NCI-H345 (cell line): ENCODE measurements around the gene ZNFX1.
A peak's percentile ranks its signal among the peaks of the same experiment; 100 is the strongest.
"Not testable (repeated sequence)": the region's sequence is repeated elsewhere in the genome, so short reads cannot be mapped to it uniquely, and the experiment has no call there.

Source experiments
- DNase-seq: peaks from one replicate; lab custom pipeline; 2025; lab: John Stamatoyannopoulos, UW

ZNFX1 gene

DNA sequence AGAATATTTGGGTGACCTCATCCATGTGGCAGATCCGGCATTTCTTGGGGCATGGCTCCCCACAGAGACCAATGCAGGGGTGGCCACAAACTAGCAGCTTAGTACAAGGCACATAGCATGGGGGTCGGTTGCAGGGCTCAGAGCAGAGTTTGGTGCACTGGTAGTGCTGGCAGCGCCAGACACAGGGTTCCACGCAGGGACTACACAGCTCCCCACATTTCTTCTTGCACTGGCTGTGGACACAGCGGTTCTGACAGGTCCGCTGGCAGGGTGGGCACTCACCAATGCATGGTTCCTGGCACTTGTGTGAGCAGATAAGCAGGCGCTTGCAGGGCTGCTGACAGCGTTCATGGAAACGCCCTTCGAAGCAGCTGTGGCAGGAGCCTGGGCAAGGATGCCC, 29.6 kb downstream of the ZNFX1 start:
- no peak for DNase-seq

DNA sequence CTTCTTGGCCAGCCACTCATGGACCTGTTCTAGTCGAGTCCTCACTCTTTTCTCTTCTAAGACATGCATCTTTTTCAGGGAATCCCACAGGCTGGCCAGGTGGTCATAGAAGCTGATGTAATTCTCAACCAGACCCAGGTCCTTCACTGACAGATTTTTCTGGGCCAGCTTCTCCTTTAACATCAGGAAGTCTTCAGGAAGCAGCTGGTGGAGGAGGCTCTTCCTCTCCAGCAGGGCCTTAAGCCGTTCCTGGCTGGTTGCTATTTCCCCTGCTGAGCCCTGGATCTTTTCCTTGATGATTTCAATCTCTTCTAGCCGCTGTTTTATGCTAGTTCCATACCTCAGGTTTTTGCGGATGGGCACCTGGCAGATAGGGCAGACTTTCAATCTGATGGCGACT, 30.1 kb downstream of the ZNFX1 start:
- DNase-seq, result no peak

DNA sequence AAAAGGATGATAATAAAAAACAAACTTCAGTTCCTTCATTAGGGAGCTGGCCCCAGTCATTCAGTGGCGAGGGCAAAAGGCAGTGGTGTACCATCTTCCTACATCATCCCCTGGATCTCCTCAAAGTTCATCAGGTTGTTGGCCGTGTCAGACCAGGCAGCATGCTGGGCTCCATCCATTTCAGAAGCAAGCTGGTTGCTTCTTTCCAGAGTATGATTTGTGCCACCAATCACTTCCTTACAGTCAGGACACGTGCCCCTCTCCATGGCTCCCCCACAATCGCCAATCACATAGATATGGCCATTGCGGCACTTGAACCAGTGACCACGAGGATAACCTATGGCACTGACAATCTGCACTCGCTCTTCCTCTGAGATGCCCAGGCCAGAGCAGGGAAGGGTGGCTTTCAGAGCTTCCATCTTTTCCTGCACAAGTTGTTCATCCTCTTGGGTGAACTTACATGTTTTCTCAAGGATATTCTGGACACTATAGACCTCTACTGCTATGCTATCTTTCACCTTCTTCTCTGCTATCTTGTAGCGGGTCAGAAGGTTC, 30.6 kb downstream of the ZNFX1 start:
- DNase-seq, result no peak

DNA sequence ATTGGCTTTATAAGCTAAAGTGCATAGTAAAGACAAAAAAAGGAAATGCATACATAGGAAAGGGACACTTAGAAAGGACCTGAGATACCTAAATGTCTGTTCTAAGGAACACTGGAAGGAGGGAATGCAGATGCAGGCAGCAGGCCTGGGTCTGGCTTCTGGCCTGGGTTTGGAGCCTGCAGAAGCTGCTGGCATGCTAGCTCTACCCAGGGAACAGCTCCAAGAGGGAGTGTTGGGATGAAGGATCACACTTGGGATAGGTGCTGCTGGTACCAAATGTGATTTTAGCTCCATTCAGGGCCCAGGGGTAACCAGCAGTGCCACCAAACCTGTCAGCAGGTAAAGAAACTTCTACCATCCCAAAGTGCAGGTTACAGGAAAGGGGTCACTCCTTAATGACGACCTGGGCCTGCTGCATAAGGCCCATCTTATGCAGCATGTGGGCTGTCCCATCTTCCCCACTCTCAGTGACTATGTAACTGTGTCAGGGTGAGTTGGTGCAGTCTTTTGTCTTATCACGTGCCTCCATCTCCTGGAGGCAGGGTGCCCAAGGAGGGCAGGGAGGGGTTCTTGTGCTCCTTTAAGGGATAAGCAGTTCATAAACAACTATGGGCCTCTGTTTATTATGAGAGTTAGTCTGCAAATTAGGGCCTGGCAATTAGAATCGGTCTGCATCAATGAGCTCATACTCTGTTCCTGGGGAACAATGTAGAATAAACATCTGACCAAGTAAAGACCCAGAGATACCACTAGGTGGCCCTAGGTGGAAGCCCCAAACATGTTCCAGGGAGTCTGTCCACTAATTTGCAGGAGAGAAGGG, 31.7 kb downstream of the ZNFX1 start:
- peak; percentile 36 for DNase-seq

DNA sequence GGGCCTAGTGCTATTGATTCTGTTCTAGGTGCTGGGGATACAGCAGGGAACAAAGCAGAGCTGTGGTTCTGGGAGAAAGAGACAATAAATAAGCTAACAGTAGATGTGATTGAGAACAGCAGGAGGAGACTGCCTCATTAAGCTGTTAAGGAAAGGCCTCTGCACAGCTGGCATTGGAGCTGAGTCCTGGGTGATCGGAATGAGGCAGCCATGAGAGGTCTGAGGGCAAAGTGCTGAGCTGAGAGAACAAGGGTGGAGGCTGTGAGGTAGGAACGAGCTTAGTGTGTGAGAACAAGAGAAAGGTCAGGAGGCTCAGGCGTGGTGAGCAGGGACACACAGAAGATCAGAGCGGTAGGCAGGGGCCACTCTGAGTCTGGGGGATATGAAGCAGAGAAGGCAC, 40.3 kb downstream of the ZNFX1 start:
- DNase-seq, result no peak

DNA sequence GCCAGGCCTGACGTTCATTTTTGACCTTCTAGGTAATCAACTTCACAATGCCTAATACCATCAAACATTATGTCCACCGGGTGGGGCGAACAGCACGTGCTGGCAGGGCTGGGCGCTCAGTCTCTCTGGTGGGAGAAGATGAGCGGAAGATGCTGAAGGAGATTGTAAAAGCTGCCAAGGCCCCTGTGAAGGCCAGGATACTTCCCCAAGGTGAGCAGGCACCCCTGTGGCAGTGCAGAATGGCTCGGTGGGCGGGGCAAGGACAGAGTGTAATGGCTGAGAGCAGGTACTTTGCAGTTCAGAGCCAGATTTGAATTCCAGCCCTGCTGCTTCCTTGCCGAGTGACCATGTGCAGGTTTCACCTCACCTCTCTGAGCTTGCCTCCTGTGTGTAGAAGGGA, 41.6 kb downstream of the ZNFX1 start:
- DNase-seq, result no peak

DNA sequence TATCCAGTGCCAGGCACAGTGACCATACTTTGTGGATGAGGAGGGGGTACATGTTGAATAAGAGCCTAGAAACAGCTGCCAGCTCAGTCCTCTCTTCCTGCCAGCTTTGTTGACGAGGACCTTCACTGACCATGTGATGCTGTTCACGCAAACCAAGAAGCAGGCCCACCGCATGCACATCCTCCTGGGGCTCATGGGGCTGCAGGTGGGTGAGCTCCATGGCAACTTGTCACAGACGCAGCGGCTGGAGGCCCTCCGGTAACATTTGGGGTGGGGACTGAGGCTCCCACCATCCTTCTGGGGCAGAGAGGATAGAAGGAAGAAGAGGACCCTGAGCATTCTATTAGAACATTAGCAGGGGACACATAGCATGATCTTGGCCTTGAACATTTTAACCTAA, 43.0 kb downstream of the ZNFX1 start:
- DNase-seq, result no peak

DNA sequence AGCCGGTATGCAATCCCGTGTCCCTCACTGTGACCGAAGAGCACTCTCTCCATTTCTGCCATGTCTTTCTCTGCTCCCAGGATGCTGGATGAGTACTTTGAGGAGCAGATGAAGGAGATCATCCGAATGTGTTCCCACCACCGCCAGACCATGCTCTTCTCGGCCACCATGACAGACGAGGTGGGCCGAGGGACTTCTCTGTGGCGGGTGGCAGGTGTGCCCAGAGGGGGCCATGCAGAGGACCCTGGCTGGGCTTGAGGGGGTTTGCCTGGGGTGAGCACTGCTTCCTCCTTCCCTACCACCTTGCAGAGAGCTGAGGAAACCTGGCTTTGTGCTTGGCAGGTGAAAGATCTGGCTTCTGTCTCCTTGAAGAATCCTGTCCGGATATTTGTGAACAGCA, 44.6 kb downstream of the ZNFX1 start:
- no peak for DNase-seq

DNA sequence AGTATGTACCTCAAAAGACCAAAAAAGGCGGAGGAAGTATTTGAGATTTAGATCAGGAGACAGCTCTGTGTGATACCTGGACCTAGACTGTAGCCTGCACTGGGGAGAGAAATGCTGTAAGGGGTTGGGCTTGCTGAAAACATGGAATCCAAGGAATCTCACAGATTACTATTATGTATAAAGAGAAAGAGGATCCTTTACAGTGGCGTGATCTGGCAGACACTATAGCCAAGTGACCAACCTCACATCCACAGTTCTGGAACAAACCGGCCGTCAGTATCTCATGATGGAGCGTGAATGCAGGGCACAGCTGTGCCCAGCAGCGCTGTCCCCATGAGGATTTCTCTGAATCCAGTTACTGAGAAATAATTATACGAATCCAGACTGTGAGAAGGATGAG, 46.4 kb downstream of the ZNFX1 start:
- DNase-seq, result no peak

DNA sequence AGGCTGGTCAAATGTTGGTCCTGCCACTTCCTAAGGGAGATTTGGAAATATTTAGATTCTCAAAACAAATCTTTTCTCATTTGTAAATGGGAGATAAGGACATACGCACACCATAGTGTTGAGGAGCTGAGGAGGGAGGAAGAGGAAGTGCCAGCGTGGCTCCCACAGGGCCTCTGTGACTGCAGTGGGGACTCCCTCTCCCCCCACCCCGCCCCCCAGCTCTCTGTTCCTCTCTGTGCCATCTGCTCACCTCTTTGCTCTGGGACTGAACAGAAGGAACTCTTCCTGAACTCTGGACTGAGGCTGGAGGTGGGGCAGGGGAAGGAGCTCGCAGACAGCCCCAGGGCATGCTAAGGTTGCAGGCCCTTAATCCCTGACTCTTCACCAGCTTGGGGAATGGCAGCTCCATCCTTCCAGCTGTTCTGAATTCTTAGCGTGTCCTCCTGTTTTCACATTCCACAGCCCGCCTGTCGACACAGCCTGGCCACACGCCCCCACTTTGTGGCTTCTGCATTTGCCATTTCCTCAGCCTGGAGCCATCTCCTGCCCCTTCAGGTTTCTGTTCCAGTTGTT, 47.2 kb downstream of the ZNFX1 start:
- no peak for DNase-seq

DNA sequence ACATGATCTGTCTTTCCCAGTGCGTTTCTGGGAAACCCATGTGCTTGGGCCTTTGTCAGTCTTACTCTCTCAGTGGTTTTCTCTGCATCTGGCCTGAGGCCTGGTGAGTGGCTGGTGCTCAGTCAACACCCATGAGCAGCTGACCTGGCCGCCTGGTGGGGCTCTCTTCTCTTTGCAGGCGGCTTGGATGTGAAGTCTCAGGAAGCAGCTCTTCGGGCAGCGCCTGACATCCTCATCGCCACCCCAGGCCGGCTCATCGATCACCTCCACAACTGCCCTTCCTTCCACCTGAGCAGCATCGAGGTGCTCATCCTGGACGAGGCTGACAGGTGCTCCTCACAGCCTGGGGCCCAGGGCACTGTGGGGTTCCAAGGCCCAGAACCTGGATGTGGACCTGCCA, 47.8 kb downstream of the ZNFX1 start:
- DNase-seq, result peak; percentile 67

DNA sequence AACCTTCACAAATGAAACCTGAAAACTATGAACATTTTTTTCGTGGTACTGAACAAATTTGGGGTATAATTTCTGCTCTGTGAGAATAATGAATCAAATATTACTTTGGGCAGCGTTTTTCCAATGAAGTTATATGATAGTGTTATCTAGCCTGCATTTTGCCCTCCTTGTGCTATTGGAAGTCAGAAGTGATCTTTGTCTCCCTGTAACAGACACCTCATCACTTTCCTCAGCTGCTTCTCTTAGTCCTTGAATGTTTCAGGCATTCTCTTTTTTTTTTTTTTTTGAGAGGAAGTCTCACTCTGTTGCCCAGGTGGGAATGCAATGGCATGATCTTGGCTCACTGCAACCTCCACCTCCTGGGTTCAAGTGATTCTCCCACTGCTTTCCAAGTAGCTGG, 48.5 kb downstream of the ZNFX1 start:
- DNase-seq, result no peak

DNA sequence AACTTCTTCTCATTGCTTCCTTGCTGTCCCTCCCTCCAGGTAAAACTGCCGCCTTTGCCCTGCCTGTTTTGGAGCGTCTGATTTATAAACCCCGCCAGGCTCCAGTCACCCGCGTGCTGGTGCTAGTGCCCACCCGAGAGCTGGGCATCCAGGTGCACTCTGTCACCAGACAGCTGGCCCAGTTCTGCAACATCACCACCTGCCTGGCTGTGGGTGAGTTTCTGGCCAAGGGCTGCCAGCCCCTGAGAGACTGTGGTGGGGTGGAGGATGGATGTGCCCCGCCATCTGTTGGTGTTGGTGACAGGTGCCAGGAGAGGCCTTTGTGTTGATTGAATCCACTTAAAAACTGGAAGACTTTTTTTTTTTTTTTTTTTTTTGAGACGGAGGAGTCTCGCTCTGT, 49.2 kb downstream of the ZNFX1 start:
- peak; percentile 8 for DNase-seq

DNA sequence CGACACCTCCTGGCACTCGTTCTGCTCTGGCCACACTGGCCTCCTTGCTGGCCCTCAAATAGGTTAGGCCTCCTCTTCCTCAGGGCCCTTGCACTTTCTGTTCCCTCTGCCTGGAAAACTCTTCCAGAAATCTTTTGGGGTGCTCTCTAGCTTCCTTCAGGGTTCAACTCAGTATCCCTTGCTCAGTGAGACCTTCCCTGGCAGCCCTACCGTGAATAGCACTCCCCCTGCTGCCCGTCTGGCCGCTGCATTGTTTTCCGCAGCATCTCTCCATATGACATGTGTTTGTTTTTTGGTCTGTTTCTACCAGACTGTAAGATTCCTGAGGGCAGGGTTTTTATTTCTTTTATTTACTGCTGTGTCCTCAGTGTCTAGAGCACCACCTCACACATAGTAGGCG, 52.0 kb downstream of the ZNFX1 start:
- DNase-seq, result no peak

DNA sequence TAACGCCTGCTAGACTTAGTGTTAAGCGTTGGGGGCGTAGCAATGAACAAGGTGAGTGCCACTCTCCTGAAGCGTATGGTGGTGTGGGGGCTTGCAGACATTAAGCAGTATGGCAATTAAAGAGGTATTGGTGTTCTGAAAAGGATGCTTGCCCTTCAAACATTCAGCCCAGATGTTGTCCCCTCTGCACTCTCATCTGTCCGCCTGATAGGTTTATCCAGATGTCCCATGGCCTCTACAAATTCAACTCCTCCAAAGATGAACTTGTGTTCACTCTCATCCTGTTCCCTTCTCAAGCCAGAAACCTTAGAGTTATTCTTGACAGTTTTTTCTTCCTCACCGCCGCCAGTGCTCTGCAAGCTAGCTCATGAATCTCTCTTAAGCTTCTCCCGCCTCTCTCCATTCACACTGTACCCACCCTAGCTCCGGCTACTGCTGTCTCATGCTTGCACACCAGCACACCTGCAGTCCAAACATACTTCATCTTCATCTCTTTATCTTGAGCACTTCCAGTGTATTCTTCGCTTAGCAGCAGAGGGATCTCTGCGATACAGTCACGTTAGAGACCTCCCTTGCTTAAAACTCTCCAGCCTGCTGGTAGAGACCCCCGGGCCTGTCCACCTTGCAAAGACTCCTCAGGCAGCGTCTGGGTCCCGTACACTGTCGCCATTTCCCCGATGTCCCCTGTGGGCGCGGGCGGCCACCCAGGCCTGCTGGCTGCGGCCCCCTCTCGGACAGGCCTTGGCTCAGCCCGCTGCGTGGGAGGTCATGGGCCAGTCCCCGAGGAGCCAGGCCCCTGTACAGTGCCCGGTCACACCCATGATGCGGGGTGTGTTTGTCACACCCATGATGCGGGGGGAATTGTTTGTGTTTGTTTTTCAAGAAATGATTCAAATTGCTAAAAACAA, 57.7 kb downstream of the ZNFX1 start:
- no peak for DNase-seq

DNA sequence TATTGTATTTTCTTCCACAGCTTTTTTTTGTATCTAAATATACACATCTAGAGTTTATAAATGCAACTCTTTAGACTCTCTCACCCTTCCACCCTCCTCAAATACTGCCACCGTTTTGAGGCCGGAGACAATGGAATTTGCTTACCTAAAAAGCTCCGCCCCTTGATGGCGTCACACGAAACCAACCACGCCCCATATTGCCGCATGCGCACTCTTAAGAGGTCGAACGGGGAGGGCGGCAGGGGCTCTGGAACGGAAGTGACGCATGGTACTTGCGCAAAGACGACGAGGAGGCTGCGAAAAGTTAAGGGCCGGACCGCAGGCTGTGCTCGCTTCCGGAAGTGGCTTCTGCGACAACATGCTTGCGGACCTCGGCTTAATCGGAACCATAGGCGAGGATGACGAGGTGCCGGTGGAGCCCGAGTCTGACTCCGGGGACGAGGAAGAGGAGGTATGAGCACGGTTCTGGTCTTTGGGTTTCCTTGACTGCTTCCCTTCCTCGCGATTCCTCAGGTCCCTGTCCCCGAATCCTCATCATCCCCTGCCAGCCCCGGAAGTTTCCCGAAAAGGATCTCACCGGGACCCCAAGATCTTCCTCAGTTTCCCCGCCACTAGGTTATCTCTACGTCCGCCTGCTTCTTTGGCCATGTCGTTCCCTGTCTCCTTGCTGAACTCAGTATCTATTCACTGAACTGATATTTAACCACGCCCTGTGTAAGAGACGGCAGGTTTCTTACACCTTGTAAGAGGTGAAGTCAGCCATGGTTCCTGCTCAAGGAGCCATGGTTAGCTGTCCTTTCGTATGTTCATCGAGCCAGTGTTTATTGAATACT, 58.5 kb downstream of the ZNFX1 start, which contains the start of gene DDX27:
TSS of gene DDX27 (plus strand) at position 326 of the 833 bp plus-strand sequence. CDS start at position 359, 33 bp downstream.
- peak; percentile 100 for DNase-seq

DNA sequence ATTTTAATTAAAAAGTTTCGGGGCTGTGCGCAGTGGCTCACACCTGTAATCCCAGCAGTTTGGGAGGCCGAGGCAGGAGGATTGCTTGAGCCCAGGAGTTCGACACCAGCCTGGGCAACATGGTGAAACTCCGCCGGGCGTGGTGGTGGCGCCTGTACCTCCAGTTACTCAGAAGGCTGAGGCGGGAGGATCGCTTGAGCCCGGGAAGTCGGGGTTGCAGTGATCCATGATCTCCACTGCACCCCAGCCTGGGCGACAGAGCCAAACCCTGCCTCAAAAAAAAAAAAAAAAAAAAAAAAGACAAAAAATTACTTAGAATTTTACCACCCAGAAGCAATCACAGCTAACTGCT, 59.1 kb downstream of the ZNFX1 start:
- DNase-seq, result not testable (repeated sequence)

DNA sequence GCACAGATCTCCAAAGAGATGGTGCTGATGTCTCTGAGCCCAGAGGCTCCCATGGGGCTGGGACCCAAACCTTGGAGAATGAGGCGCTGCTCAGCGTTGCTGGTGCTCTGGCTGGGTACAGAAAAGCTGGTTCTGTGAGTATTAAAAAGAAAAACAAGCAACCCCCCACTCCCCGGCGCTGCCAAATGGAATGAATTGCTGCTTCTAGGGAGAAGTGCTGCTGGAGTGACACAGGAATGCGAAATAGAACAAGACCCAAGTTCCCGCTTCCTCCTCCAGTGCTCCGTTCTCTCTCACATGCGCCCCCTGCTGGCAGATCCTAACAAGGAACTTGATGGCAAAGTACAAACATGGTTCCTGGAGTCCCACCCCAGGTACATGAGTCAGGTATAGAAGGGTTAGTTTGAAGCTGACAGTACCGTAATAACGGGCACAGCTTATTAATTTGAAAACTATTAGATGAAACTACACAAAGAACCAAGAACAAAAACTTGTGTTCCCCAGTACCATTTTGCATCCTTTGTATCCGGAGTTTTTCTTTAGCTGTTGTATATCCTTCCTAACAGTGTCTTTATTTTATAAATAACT, 60.8 kb downstream of the ZNFX1 start:
- DNase-seq, result peak; percentile 86

DNA sequence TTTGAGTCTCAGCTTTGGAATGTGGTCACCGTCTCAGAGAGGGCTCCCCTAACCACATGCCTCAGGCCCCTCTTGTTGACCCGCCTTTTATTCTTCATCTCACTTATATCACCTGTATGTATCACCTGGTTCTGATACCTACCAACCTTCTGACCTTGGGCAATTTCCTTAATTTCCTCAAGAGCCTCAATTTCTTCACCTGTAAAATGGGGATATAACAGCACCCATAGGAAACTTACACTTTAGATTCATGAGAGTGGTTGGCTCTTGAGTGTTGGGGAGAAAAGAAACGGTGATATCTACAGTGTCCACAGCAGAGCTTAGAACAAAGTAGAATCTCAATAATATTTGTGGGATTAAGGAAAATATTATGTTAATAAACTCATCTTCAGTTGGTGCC, 62.6 kb downstream of the ZNFX1 start:
- DNase-seq, result no peak

DNA sequence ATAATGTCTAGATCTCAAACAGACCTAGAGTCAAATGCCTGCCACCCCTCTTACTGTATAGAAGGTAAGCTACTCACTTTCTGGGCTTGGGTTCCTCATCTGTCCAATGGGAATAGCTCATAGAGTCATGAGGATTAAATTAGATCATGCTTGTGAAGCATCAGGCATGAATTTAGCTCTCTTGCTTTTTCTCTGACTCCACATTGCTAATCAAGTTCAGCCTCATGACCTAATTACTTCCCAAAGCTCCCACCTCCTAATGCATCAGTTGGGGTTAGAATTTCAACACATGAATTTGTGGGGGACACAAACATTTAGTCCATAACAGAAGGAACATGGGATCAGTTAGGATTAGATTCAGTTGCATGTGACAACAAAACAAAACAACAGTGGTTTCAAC, 63.3 kb downstream of the ZNFX1 start:
- no peak for DNase-seq

DNA sequence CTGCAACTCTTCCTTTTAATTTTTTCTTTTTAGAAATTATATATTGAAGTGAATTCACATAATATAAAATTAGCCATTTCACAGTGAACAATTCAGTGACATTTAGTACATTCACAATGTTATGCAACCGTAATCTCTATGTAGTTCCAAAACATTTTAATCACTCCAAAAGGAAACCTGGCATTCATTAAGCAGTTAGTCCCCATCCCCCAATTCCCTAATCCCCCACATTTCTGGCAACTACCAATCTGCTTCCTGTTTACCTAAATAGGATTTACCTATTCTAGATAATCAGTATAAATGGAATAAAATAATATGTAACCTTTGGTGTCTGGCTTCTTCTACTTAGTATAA, 67.1 kb downstream of the ZNFX1 start:
- no peak for DNase-seq
